CD4-positive, alpha-beta T cell (primary cell): ENCODE results near the gene DNAJB6. TPM values are rescaled to one million over a fixed set of nuclear protein-coding genes. Genes with fewer than 3 reads are reported as not detected.
A peak's percentile ranks its signal among the peaks of the same experiment; 100 is the strongest.

Experiments
- ATAC-seq: fragments of 200-7000 bp; cut with Tn5 transposase; one replicate; pipeline ENCODE4 v1.10.0; 2022; ENCODE audit warnings: mild to moderate bottlenecking; ENCODE audit not compliant: poor library complexity
- CTCF ChIA-PET: fragments of 350-600 bp; sonication (Branson Sonifier 250); formaldehyde crosslinking; loops from one replicate; lab custom pipeline; 2021; ENCODE audit warnings: antibody characterized with exemption, inconsistent platforms; lab: Charles Lee
- POLR2A ChIA-PET: fragments of 350-600 bp; sonication (Branson Sonifier 250); formaldehyde crosslinking; loops from one replicate; lab custom pipeline; 2021; ENCODE audit warnings: antibody characterized with exemption, inconsistent platforms; lab: Charles Lee
- DNase-seq, 14 experiments: peaks; one replicate each; pipeline ENCODE4 v3.0.0-alpha.2; 2013 to 2020; ENCODE audit warnings: mixed read lengths in 2 of 14
- H3K27ac ChIP-seq, 2 donors: one replicate each; pipeline versions ENCODE4 v1.5.1 to v1.7.0; 2013; ENCODE audit warnings: low read length in 2 of 2, low read depth in 1 of 2, mild to moderate bottlenecking in 1 of 2
- H3K27me3 ChIP-seq, 2 experiments: 1 replicate in 1 of 2; 2 replicates in 1 of 2; pipeline versions ENCODE4 v1.6.1 to v1.7.0; 2013; ENCODE audit warnings: low read length in 2 of 2, control low read depth in 1 of 2, mild to moderate bottlenecking in 1 of 2, moderate library complexity in 1 of 2; ENCODE audit not compliant: insufficient read depth in 2 of 2, control insufficient read depth in 1 of 2
- H3K36me3 ChIP-seq: one replicate; pipeline ENCODE4 v1.6.1; 2013; ENCODE audit warnings: low read length, control low read depth; ENCODE audit not compliant: insufficient read depth
- H3K4me1 ChIP-seq: one replicate; pipeline ENCODE4 v1.6.1; 2013; ENCODE audit warnings: low read length, control low read depth; ENCODE audit not compliant: insufficient read depth
- H3K4me3 ChIP-seq: one replicate; pipeline ENCODE4 v1.5.1; 2013; ENCODE audit warnings: mild to moderate bottlenecking, low read length, moderate library complexity
- H3K9me3 ChIP-seq, 2 experiments: 1 replicate in 1 of 2; 2 replicates in 1 of 2; pipeline versions ENCODE4 v1.6.1 to v1.7.0; 2013; ENCODE audit warnings: low read length in 2 of 2, mild to moderate bottlenecking in 2 of 2, control low read depth in 1 of 2, moderate library complexity in 1 of 2; ENCODE audit not compliant: control insufficient read depth in 1 of 2, insufficient read depth in 1 of 2
- H3K27ac Mint-ChIP-seq: one replicate; pipeline ENCODE4 v1.8.0; 2020; ENCODE audit warnings: mixed read lengths
- H3K27me3 Mint-ChIP-seq: one replicate; pipeline ENCODE4 v1.8.0; 2021; ENCODE audit warnings: mixed read lengths
- H3K36me3 Mint-ChIP-seq: one replicate; pipeline ENCODE4 v1.8.0; 2021; ENCODE audit warnings: low read depth, mixed read lengths
- H3K4me1 Mint-ChIP-seq: one replicate; pipeline ENCODE4 v1.8.0; 2021; ENCODE audit warnings: low read depth, mixed read lengths
- H3K4me3 Mint-ChIP-seq: one replicate; pipeline ENCODE4 v1.8.0; 2020; ENCODE audit warnings: mild to moderate bottlenecking, mixed read lengths
- H3K9me3 Mint-ChIP-seq: one replicate; pipeline ENCODE4 v1.8.0; 2020; ENCODE audit warnings: mixed read lengths
- CTCF ChIP-seq: fragments of 200-600 bp; IDR thresholded peaks from one replicate; pipeline ENCODE4 v1.8.0; 2022; ENCODE audit warnings: antibody characterized with exemption, mild to moderate bottlenecking
- intact Hi-C, 2 experiments: fragments of 100-400 bp; cut with DNase I in 1 of 2; cut with micrococcal nuclease in 1 of 2; formaldehyde crosslinking; loops; one replicate each; pipeline versions ENCODE4 v1.15.1 to v1.9.0; 2023 to 2025; cut with DNase I, micrococcal nuclease
- total RNA-seq, 174 experiments: library from RNA in 2 of 174; stranded (reverse) in 2 of 174; gene quantifications; one replicate each; pipeline ENCODE4 v1.2.3 and lab custom pipeline; 2021 to 2026

The DNAJB6 gene
- total RNA-seq, 2 experiments from 2014 or later: 232 to 242 TPM

DNA sequence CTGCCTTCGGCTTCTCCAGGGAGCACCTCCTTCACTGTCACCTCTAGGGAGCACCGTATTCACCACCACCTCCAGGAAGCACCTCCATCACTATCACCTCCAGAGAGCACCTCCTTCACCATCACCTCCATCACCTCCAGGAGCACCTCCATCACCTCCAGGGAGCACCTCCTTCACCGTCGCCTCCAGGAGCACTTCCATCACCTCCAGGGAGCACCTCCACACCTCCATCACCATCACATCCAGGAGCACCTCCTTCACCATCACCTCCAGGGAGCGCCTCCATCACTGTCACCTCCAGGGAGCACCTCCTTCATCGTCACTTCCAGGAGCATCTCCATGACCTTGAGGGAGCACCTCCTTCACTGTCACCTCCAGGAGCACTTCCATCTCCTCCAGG lies 102.3 kb downstream of the DNAJB6 start:
- Mint-ChIP-seq H3K36me3 (no peaks in the 10 kb centered on the region), H3K4me1 (no peaks in the 10 kb centered on the region), H3K4me3 (no peak overlapping the region), H3K27me3 (no peaks in the 10 kb centered on the region), H3K27ac (no peak overlapping the region), H3K9me3 (no peaks in the 10 kb centered on the region)
- no peaks in the 10 kb centered on the region for H3K36me3 ChIP-seq
- no peak for TF ChIP-seq CTCF
- peaks cover 0 to 6% of the 10 kb centered on the region in 2 experiments for H3K9me3 ChIP-seq
- H3K4me3 ChIP-seq: no peak overlapping the region
- DNase-seq (peak in 1 of 14 experiments; percentile 4), ATAC-seq (no peak)
- H3K4me1 ChIP-seq: no peaks in the 10 kb centered on the region
- intact Hi-C loops: loop anchor here (10.0 kb wide), 3 partner anchors 46 to 276 kb away; no protein-coding TSS in a partner anchor
- H3K27ac ChIP-seq: no peak overlapping the region
- H3K27me3 ChIP-seq: no peaks in the 10 kb centered on the region
- ChIA-PET POLR2A (no interaction called here), CTCF (no interaction called here)

GRCh38 chr7:157439761-157440160 lies 103.0 kb downstream of the DNAJB6 start:
- Histone ChIP-seq H3K27me3 (no peaks in the 10 kb centered on the region), H3K4me1 (no peaks in the 10 kb centered on the region), H3K9me3 (peaks cover 0 to 6% of the 10 kb centered on the region in 2 experiments), H3K27ac (no peak overlapping the region), H3K36me3 (no peaks in the 10 kb centered on the region), H3K4me3 (no peak overlapping the region)
- H3K36me3 Mint-ChIP-seq: no peaks in the 10 kb centered on the region
- no peak for TF ChIP-seq CTCF
- CTCF ChIA-PET: no interaction called here
- H3K4me3 Mint-ChIP-seq: no peak overlapping the region
- DNase-seq: no peak
- no peaks in the 10 kb centered on the region for H3K27me3 Mint-ChIP-seq
- intact Hi-C loops: loop anchor here (10.0 kb wide), 3 partner anchors 45 to 275 kb away; no protein-coding TSS in a partner anchor
- POLR2A ChIA-PET: no interaction called here
- no peak overlapping the region for H3K27ac Mint-ChIP-seq
- no peaks in the 10 kb centered on the region for H3K4me1 Mint-ChIP-seq
- no peaks in the 10 kb centered on the region for H3K9me3 Mint-ChIP-seq
- no peak for ATAC-seq

- no peaks in the 10 kb centered on the region for H3K4me1 Mint-ChIP-seq
- DNase-seq: no peak
- Histone ChIP-seq H3K27me3 (no peaks in the 10 kb centered on the region), H3K36me3 (no peaks in the 10 kb centered on the region), H3K9me3 (peaks cover 0 to 6% of the 10 kb centered on the region in 2 experiments), H3K4me3 (no peak overlapping the region), H3K27ac (no peak overlapping the region), H3K4me1 (no peaks in the 10 kb centered on the region)
- TF ChIP-seq CTCF: no peak
- H3K9me3 Mint-ChIP-seq: no peaks in the 10 kb centered on the region
- ATAC-seq: no peak
- POLR2A ChIA-PET: no interaction called here
- CTCF ChIA-PET: no interaction called here
- intact Hi-C loops: no loop called here
- H3K27ac Mint-ChIP-seq: no peak overlapping the region
- H3K4me3 Mint-ChIP-seq: no peak overlapping the region
- no peaks in the 10 kb centered on the region for H3K27me3 Mint-ChIP-seq
- H3K36me3 Mint-ChIP-seq: no peaks in the 10 kb centered on the region
Observed at GRCh38 chr7:157440346-157441022, 103.7 kb downstream of the DNAJB6 start.
